Transverse colon (tissue), 4 donors: Measurements from ENCODE around the gene AIPL1. TPM values are rescaled to one million over a fixed set of nuclear protein-coding genes. Genes with fewer than 3 reads are reported as not detected.

Source experiments
- DNase-seq: peaks from one replicate; pipeline ENCODE4 v3.0.0-alpha.2; 2019
- H3K27ac ChIP-seq, 4 donors: fragments of 200-600 bp; sonication (generic); 2 replicates each; pipeline ENCODE4 v1.5.1; 2016 to 2018; ENCODE audit warnings: inconsistent platforms in 4 of 4
- H3K27me3 ChIP-seq: fragments of 200-600 bp; sonication (generic); 2 replicates; pipeline ENCODE4 v1.5.1; 2017; ENCODE audit warnings: inconsistent platforms
- H3K36me3 ChIP-seq, 4 donors: fragments of 200-600 bp; sonication (generic); 2 replicates each; pipeline ENCODE4 v1.5.1; 2017 to 2019; ENCODE audit warnings: inconsistent platforms in 4 of 4
- H3K4me1 ChIP-seq, 4 donors: fragments of 200-600 bp; sonication (generic); 2 replicates each; pipeline ENCODE4 v1.5.1; 2017 to 2020; ENCODE audit warnings: inconsistent platforms in 4 of 4
- H3K4me3 ChIP-seq, 4 donors: fragments of 200-600 bp; sonication (generic); 1 replicate in 1 of 4; 2 replicates in 3 of 4; pipeline versions ENCODE4 v1.5.1 to v1.6.1; 2017 to 2019; ENCODE audit warnings: inconsistent platforms in 4 of 4
- H3K9me3 ChIP-seq, 2 donors: fragments of 200-600 bp; sonication (generic); 2 replicates each; pipeline ENCODE4 v1.5.1; 2017 to 2019; ENCODE audit warnings: inconsistent platforms in 2 of 2
- CTCF ChIP-seq, 5 experiments: fragments of 200-600 bp in 3 of 5; fragments of 450-650 bp in 2 of 5; sonication (generic) in 3 of 5; IDR thresholded peaks; 1 replicate in 2 of 5; 2 replicates in 3 of 5; pipeline ENCODE4 v1.5.1; 2016 to 2017; ENCODE audit warnings: antibody characterized with exemption in 5 of 5, inconsistent platforms in 3 of 5, mild to moderate bottlenecking in 2 of 5, moderate library complexity in 1 of 5
- EP300 ChIP-seq: sonication (generic); formaldehyde crosslinking; IDR thresholded peaks from one replicate; pipeline ENCODE4 v1.6.1; 2017; ENCODE audit warnings: antibody characterized with exemption, low read depth
- POLR2A ChIP-seq: fragments of 450-650 bp; IDR thresholded peaks from one replicate; pipeline ENCODE4 v1.6.1; 2016; ENCODE audit warnings: antibody characterized with exemption, mild to moderate bottlenecking, moderate library complexity
- POLR2AphosphoS5 ChIP-seq, 3 donors: sonication (generic); formaldehyde crosslinking; IDR thresholded peaks; one replicate each; pipeline ENCODE4 v1.6.1; 2016; ENCODE audit warnings: antibody characterized with exemption in 3 of 3
- WGBS, 2 donors: methylation state at CpG; one replicate each; pipeline ENCODE4 v1.1.5; 2018; ENCODE audit warnings: low coverage in 1 of 2; 5-methylcytosine and 5-hydroxymethylcytosine counted together
- in situ Hi-C, 4 donors: fragments of 200-750 bp; cut with MboI; loops; one replicate each; pipeline versions ENCODE4 v1.15.0 to v1.15.1; 2017; ENCODE audit warnings: low sequenced_read_pairs in 3 of 4, low pct_ligation_motif_present in 1 of 4, low pct_unique_long_range_greater_than_20kb in 1 of 4
- intact Hi-C: fragments of 100-400 bp; cut with DNase I; formaldehyde crosslinking; loops from one replicate; pipeline ENCODE4 v1.15.1; 2023; ENCODE audit warnings: low total_unique reads
- total RNA-seq, 4 donors: library from RNA; depleted of rRNA; stranded (reverse); fragments of >200 nt; gene quantifications; one replicate each; pipeline ENCODE4 v1.1.0, GENCODE V29; 2016

AIPL1 gene
- total RNA-seq, 4 donors from 2014 or later, result not detected

GRCh38 chr17:6408735-6409134 lies 26.2 kb downstream of the AIPL1 start:
- in situ Hi-C loops (no loop called here), intact Hi-C loops (no loop called here)
- DNase-seq, result no peak
- Histone ChIP-seq H3K4me3 (no peak overlapping the region), H3K27ac (no peak overlapping the region), H3K4me1 (no peaks in the 10 kb centered on the region), H3K27me3 (peaks cover 15% of the 10 kb centered on the region), H3K9me3 (no peaks in the 10 kb centered on the region), H3K36me3 (no peaks in the 10 kb centered on the region)
- 67 to 68% methylated on average over 7 to 10 of the region's 10 CpGs for WGBS, 2 donors
- TF ChIP-seq POLR2A (no peak), CTCF (IDR thresholded peaks at IDR 0.05) (no peak), POLR2AphosphoS5 (IDR thresholded peaks at IDR 0.05) (no peak), EP300 (no peak)

GRCh38 chr17:6408276-6408675 lies 26.6 kb downstream of the AIPL1 start:
- Histone ChIP-seq H3K27ac (no peak overlapping the region), H3K27me3 (peaks cover 18% of the 10 kb centered on the region), H3K4me1 (no peaks in the 10 kb centered on the region), H3K9me3 (no peaks in the 10 kb centered on the region), H3K36me3 (no peaks in the 10 kb centered on the region), H3K4me3 (no peak overlapping the region)
- 55 to 59% methylated on average over 2 to 6 of the region's 6 CpGs for WGBS, 2 donors
- intact Hi-C loops (no loop called here), in situ Hi-C loops (no loop called here)
- TF ChIP-seq EP300 (no peak), CTCF (IDR thresholded peaks at IDR 0.05) (no peak), POLR2AphosphoS5 (IDR thresholded peaks at IDR 0.05) (no peak), POLR2A (no peak)
- no peak for DNase-seq

GRCh38 chr17:6402258-6402657 lies 32.7 kb downstream of the AIPL1 start:
- intact Hi-C loops (no loop called here), in situ Hi-C loops (no loop called here)
- TF ChIP-seq POLR2AphosphoS5 (IDR thresholded peaks at IDR 0.05), result no peak
- no peak for DNase-seq
- Histone ChIP-seq H3K4me3 (no peak overlapping the region), H3K9me3 (no peaks in the 10 kb centered on the region), H3K27ac (no peak overlapping the region), H3K4me1 (no peaks in the 10 kb centered on the region), H3K36me3 (no peaks in the 10 kb centered on the region), H3K27me3 (peaks cover 15% of the 10 kb centered on the region)
- WGBS, 2 donors, result 70 to 79% methylated on average over 6 of the region's 6 CpGs

- no peak for DNase-seq
- no peaks in the 10 kb centered on the region for H3K36me3 ChIP-seq
- no peaks in the 10 kb centered on the region for H3K9me3 ChIP-seq
- no peaks in the 10 kb centered on the region for H3K4me1 ChIP-seq
- in situ Hi-C loops (no loop called here), intact Hi-C loops (no loop called here)
- no peak overlapping the region for H3K27ac ChIP-seq
- TF ChIP-seq CTCF (IDR thresholded peaks at IDR 0.05) (no peak), POLR2AphosphoS5 (IDR thresholded peaks at IDR 0.05) (no peak), POLR2A (no peak), EP300 (no peak)
- H3K4me3 ChIP-seq, result no peak overlapping the region
- WGBS, 2 donors, result 26 to 57% methylated on average over 2 of the region's 2 CpGs
- H3K27me3 ChIP-seq, result peaks cover 21% of the 10 kb centered on the region
Measured at GRCh38 chr17:6398955-6399354, 36.0 kb downstream of the AIPL1 start.

GRCh38 chr17:6394055-6394606 lies 40.8 kb downstream of the AIPL1 start:
- WGBS, 2 donors, result 23 to 43% methylated on average over 3 to 8 of the region's 8 CpGs
- Histone ChIP-seq H3K36me3 (no peaks in the 10 kb centered on the region), H3K27me3 (peaks cover 19% of the 10 kb centered on the region), H3K27ac (no peak overlapping the region), H3K4me3 (no peak overlapping the region), H3K9me3 (no peaks in the 10 kb centered on the region), H3K4me1 (no peaks in the 10 kb centered on the region)
- DNase-seq, result no peak
- TF ChIP-seq POLR2AphosphoS5 (IDR thresholded peaks at IDR 0.05) (no peak), EP300 (no peak), CTCF (IDR thresholded peaks at IDR 0.05) (no peak), POLR2A (no peak)
- intact Hi-C loops, result no loop called here
- in situ Hi-C loops, result no loop called here
